Urothelium cell line (cell line): ENCODE results near the gene ENPP7.

Experiments
- DNase-seq: peaks from one replicate; pipeline ENCODE4 v3.0.0; 2011; ENCODE audit warnings: low spot score, mixed read lengths
- FAIRE-seq: peaks from 2 replicates; lab custom pipeline; 2011; peaks lifted over from hg19 to GRCh38; lab: Jason Lieb, UNC

ENPP7 gene

DNA sequence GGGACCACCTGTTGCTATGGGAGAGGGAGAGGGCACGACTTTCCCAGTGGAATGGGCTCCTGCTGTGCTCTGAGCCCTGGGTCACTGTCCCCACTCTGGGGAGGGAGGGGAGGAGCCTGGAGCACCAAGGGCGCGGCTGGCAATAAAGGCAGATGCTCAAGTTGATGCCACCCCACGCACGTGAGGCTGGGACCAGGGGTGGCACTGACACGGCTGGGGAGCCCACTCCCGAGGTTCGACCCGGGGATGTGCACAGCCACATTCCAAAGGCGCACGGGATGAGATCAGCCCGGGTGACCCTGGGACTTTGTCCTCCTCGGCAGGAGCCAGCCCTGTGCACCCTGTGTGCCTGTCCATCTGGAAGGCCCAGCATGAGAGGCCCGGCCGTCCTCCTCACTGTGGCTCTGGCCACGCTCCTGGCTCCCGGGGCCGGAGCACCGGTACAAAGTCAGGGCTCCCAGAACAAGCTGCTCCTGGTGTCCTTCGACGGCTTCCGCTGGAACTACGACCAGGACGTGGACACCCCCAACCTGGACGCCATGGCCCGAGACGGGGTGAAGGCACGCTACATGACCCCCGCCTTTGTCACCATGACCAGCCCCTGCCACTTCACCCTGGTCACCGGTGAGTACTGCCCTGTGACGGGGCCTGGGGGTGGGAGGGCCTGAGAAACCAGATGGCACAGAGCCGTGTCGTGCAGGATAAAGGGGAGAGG, at the start of gene ENPP7:
Gene ENPP7, plus strand, starts transcription at position 175 of the 715 bp plus-strand sequence. Its CDS starts 197 bp downstream, at position 372.
- FAIRE-seq (peak; percentile 42), DNase-seq (no peak)

DNA sequence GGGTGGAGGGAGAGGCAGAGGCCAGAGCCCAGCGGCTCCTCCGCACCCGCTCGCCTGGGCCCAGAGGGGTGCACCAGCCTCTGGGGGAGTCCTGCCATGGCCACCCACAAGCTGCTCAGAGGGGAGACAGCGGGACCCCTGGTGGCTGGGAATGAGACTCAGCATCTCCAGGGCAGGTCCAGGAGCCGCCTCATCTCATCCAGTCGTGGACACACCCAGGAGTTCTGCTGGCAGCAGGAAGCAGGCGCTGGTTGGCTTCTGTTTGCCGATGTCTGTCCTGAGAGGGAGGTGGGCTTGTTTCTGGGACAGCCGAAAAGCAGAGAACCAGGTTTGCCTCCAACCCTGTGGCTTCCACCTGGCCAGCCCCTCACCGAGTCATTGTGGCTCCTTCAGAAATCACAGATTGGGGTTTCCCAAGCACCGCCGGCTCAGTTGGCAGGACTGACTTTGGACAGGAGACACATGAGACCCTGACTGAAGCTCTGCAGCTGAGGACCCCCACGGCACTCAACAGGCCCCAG, 49.6 kb upstream of the ENPP7 start:
- FAIRE-seq = no peak

DNA sequence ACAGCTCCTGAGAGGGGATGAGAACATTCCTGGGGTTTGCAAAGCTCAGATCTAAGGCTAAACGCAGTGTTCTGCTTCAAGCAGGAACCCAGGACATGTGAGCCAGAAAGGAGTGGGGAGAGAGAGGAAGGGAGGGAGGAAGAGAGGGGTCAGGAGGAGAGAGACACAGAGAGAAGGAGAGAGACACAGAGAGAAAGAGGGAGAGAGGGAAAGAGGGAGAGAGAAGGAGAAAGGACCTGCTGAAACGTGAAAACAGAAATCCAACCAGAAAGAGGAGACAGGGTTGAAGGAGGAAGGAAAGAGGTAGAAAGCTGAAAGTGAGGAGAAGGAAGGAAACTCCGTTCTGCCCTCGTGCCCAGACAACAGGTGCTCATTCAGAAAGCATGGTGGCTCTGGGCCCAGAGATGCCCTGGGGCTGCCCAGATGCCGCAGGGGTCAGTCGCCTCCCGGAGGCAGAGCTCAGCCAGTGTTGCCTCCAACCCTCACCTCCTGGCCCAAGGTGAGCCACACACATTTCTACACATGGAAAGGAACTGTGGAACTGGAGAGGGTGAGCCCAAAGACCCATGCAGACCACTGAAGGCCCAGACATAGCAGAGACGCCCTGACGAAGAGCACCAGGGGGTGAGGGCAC, 49.0 kb upstream of the ENPP7 start:
- DNase-seq = no peak
- no peak for FAIRE-seq

More for the DNA sequence above, 49.6 kb upstream of the ENPP7 start:
- no peak for DNase-seq

GRCh38 chr17:79683365-79683764, 47.4 kb upstream of the ENPP7 start:
- DNase-seq = no peak
- peak; percentile 17 for FAIRE-seq

DNA sequence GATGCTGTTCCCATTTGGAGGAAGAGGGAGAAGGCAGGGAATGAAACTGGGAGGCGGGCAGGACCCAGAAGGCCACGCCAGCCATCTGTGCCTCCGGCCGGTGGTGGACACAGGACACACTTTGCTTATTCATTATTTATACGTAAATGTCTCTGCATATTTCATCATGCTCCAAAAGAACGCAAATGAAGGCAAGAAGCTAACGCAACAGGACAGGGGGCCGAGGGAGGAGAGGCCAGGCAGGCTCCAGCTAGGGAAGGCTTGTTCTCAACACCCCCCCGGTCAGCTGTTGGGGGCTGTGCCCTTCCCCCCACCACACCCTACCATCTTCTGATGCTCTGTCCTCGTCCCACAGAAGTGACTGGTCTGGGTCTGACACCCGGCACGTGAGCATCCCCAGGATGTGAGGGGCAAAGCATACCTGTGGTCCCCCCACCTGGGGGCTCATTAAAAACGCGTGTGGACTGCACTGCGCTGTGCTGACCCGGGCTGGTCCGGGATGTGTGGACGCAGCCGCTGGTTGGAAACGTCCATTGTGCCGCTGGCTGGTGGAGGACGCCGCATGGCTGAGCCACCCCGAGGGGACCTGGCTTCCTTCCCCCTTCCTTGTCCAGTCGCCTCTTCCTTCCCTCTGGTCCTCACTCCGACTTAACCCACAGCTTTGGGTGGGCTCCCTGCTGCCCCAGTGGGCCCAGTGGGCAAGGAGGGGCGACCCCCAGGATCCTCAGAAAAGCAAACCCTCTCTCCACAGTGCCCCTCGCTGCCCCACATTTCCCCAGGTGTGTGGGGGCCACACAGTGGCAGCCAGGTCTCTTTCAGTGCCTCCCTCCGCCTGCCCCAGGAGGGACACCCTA, 46.4 kb upstream of the ENPP7 start:
- FAIRE-seq (no peak), DNase-seq (no peak)

- no peak for DNase-seq
- no peak for FAIRE-seq
Observed at GRCh38 chr17:79685121-79685520, 45.6 kb upstream of the ENPP7 start.

- FAIRE-seq = no peak
- no peak for DNase-seq
Observed at GRCh38 chr17:79686476-79686875, 44.3 kb upstream of the ENPP7 start.

DNA sequence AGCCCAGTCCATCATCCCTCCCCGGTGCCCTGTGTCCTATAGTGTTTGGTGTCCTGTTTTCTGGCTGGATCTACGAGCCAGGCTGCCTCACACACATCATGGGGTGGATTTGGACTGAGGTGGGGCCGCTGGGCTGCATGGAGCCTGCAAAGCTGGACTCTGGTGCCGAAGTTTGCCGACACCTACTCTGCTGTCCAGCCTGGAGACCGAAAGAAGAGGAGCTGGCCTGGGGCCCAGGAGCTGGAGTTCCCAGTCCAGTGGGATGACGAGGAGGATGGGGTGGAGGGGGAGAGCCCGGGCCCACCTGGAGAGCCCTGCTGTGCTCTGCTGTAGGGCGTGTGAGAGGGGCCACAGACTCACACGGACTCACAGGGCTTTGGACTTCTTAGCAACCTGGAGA, 40.3 kb upstream of the ENPP7 start:
- peak; percentile 30 for FAIRE-seq
- no peak for DNase-seq

DNA sequence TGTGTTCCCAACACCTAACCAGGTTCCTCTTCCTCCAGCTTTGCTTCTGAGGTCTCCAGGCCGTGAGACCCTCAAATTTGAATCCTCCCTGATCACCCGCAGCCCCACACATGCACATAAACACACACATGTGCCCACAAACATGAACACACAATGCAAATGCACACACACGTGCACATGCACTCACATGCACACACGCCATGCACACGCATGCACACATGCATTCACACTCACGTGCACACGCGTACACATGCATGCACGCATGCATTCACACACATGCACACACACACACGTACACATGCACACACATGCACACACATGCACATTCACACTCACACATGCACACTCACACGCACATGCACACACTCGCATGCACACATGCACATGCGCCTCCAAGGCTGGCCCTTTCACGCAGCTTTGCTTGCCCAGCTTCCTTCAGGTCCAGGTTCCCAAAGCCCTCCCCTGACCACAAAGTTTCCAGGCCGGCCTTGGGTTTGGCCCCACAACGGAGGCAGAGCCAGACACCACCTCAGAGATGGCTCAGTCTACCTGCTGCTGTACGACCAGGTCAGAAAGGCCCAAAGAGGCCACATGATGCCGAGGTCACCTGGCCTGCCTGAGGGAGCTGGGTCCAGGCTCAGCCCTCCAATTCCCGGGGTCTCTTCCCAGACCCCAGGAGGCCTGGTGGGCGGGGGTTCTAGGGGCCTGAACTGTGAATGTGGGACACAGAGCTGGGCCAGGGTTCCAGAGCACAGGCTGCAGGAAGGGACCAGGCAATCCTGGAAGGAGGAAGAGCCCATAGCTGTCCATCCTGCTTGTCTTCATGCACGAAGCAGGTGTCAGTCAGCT, 39.5 kb upstream of the ENPP7 start:
- DNase-seq (no peak), FAIRE-seq (no peak)

DNA sequence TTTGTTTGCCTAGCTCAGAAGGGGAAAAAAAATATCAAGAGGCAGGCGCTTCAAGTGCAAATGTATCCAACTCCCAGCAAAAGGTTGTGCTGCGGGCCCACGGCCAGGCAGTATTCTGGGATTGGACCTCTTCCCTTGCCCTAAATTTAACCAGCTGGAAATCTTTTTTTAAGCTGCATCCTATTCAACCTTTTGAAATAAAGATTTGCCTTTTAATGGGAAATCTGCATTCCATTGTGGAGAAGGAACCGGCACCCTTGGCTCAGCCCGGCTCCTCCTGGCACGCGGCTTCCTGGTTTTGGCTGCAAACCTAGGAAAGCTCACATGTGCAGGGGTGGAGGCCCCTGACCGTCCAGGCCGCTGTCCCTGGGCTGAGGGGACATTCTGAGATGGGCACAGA, 38.8 kb upstream of the ENPP7 start:
- FAIRE-seq (no peak), DNase-seq (no peak)

GRCh38 chr17:79693419-79693818, 37.3 kb upstream of the ENPP7 start:
- peak; percentile 95 for FAIRE-seq

DNA sequence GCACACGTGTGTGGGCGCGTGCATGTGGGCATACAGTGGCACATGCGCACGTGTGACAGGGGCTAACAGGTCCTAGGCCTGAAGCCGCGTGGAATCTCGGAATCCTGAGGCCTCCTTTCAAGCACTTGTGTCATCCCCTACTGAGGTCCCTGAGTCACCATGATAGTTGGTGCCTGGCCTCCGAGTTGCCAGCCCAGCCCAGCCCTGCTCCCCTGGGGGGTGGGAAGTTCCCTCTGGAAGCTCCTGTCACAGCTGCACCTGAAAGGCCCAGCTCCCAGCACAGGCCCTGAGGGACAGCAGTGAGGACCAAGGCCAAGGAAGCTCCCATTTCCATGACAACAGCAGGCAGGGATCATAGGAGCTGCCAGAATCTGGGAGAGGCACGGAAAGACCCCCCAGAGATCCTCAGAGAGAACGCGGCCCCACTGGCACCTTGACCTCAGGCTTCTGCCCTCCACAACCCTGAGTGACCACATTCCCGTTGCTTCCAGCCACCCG, 35.4 kb upstream of the ENPP7 start:
- FAIRE-seq (peak; percentile 75), DNase-seq (no peak)

More at GRCh38 chr17:79693419-79693818, 37.3 kb upstream of the ENPP7 start:
- no peak for DNase-seq

DNA sequence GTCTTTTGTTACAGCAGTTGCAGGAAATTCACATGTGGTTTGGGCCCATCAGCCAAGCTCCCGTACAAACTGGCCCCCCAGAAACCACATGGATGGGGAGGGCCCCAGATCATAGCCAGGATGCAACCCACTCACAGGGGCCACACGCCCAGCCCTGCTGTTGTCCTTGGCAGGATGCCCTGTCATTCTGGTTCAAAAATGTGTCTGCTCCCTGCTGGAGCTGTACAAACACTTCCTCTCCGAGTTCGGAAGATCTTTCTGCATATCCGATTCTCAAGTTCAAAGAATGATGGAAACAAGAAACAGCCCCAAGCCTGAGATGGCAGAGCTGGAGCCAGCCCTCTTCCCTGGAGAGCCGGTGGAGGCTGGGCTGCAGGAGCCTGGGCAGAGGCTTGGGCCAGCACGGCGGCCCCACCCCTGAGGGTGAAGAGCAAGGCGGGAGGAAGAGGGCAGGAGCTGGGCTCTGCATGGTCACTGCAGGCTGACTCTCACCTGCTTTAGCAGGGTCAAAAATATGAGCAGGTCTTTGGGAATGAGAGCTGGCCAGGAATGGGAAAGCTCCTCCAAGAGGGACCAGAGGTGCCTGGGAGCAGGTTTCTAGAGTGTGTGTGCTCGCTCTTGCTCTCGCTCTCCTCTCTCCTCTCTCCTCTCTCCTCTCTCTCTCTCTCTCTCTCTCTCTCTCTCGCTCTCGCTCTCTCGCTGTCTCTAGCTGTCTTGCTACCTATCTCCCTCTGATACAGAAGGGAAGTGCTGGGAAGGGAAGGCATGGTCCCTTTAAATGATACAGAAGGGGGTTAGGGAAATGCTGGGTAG, 34.7 kb upstream of the ENPP7 start:
- FAIRE-seq (no peak), DNase-seq (peak; percentile 53)

- DNase-seq (no peak), FAIRE-seq (no peak)
Observed at GRCh38 chr17:79696610-79696982, 34.1 kb upstream of the ENPP7 start.

DNA sequence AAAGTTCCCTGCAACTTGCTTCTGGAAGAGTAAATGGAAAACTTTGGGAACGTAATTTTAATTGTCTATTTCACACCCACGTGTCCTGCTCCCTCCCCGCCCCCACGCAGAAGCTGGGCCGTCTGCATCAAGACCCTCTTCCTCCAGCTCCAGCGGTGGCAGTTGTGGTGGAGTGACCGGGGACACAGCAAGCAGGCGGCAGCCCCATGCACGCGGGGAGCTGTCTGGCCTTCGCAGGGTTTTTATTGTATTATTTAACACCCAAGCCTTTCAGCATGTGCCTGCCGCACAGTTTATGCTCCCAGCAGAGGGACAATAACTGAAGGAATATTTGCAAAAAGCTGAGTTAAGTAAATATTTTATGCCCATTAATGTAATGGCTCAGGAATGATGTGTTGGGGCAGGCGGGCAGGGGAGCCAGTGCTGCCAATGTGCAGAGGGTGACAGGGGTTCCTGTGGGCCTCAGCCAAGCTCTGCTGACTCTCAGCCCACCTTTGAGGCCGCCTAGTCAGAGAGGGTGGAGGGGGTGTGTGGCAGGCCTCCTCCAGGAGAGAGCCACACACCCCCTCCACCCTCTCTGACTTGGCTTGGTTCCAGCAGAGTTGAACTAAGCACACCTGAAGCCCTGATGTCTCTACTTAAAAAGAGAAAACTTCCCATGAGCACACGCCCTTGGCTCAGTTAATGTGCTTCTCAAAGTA, 32.4 kb upstream of the ENPP7 start:
- FAIRE-seq (no peak), DNase-seq (no peak)

DNA sequence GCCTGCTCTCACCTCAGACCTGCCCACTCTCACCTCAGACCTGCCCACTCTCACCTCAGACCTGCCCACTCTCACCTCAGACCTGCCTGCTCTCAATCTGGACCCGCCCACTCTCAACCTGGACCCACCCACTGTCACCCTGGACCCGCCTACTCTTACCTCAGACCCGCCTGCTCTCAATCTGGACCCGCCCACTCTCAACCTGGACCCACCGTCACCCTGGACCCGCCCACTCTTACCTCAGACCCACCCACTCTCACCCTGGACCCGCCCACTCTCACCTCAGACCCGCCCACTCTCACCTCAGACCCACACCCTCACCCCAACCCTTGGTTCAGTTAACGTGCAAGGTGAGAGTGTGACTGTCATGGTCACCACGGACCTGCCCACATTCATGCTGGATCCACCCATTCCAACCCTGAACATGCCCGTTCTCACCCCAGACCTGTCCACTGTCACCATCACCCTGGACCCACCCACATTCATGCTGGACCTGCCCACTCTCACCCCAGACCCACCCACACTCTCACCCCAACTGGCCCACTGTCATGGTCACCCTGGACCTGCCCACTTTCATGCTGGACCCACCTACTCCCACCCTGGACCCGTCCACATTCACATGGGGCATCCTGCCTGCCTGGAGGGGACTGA, 31.2 kb upstream of the ENPP7 start:
- DNase-seq = no peak
- FAIRE-seq = no peak

DNA sequence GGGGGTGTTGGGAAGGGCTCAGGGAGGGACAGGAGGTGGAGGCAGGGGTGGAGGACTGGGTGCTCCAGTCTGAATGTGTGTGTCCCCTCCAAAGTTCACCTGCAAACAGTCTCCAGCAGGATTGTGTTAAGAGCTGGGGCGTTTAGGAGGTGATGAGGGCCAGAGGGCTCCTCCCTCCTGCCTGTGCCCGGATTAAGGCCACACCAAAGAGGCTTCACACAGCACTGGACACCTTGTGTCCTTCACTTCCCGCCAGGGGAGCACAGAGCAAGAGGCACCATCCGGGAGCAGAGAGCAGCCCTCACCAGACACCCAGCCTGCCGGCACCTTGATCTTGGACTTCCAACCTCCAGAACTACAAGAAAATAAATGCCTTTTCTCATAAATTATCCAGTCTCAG, 30.2 kb upstream of the ENPP7 start:
- DNase-seq = no peak
- FAIRE-seq = no peak

GRCh38 chr17:79702034-79702433, 28.7 kb upstream of the ENPP7 start:
- no peak for FAIRE-seq
- DNase-seq = no peak
